ENCODE data around the gene GRIP2.
A peak's percentile ranks its signal among the peaks of the same experiment; 100 is the strongest.

Gene GRIP2

GRCh38 chr3:14550181-14550580, 10.0 kb upstream of the GRIP2 start:
- no peak for ATAC-seq

GRCh38 chr3:14549256-14549919, 9.2 kb upstream of the GRIP2 start:
- TF ChIP-seq ZFP30 (CRISPR knock-in tag; IDR thresholded peaks at IDR 0.05), result no peak
- TF ChIP-seq ZNF8 (CRISPR knock-in tag; IDR thresholded peaks at IDR 0.05), result no peak
- no peak for TF ChIP-seq GLIS3 (CRISPR knock-in tag; IDR thresholded peaks at IDR 0.05)
- no peak for TF ChIP-seq TOX (CRISPR knock-in tag; IDR thresholded peaks at IDR 0.05; ENCODE audit: borderline replicate concordance)
- TF ChIP-seq, protein P1, sequence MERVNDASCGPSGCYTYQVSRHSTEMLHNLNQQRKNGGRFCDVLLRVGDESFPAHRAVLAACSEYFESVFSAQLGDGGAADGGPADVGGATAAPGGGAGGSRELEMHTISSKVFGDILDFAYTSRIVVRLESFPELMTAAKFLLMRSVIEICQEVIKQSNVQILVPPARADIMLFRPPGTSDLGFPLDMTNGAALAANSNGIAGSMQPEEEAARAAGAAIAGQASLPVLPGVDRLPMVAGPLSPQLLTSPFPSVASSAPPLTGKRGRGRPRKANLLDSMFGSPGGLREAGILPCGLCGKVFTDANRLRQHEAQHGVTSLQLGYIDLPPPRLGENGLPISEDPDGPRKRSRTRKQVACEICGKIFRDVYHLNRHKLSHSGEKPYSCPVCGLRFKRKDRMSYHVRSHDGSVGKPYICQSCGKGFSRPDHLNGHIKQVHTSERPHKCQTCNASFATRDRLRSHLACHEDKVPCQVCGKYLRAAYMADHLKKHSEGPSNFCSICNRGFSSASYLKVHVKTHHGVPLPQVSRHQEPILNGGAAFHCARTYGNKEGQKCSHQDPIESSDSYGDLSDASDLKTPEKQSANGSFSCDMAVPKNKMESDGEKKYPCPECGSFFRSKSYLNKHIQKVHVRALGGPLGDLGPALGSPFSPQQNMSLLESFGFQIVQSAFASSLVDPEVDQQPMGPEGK (CRISPR knock-in tag; IDR thresholded peaks at IDR 0.05; ENCODE audit: borderline replicate concordance), result no peak
- TF ChIP-seq RARB (CRISPR knock-in tag; IDR thresholded peaks at IDR 0.05), result no peak
- TF ChIP-seq ZC3H10 (CRISPR knock-in tag; IDR thresholded peaks at IDR 0.05), result no peak
- no peak for TF ChIP-seq ISL1 (CRISPR knock-in tag; IDR thresholded peaks at IDR 0.05)
- TF ChIP-seq ZNF70 (CRISPR knock-in tag; IDR thresholded peaks at IDR 0.05), result no peak
- TF ChIP-seq BACH2 (CRISPR knock-in tag; IDR thresholded peaks at IDR 0.05; ENCODE audit: borderline replicate concordance), result no peak
- TF ChIP-seq, protein P2, sequence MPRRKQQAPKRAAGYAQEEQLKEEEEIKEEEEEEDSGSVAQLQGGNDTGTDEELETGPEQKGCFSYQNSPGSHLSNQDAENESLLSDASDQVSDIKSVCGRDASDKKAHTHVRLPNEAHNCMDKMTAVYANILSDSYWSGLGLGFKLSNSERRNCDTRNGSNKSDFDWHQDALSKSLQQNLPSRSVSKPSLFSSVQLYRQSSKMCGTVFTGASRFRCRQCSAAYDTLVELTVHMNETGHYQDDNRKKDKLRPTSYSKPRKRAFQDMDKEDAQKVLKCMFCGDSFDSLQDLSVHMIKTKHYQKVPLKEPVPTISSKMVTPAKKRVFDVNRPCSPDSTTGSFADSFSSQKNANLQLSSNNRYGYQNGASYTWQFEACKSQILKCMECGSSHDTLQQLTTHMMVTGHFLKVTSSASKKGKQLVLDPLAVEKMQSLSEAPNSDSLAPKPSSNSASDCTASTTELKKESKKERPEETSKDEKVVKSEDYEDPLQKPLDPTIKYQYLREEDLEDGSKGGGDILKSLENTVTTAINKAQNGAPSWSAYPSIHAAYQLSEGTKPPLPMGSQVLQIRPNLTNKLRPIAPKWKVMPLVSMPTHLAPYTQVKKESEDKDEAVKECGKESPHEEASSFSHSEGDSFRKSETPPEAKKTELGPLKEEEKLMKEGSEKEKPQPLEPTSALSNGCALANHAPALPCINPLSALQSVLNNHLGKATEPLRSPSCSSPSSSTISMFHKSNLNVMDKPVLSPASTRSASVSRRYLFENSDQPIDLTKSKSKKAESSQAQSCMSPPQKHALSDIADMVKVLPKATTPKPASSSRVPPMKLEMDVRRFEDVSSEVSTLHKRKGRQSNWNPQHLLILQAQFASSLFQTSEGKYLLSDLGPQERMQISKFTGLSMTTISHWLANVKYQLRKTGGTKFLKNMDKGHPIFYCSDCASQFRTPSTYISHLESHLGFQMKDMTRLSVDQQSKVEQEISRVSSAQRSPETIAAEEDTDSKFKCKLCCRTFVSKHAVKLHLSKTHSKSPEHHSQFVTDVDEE (CRISPR knock-in tag; IDR thresholded peaks at IDR 0.05), result no peak
- TF ChIP-seq, protein P3, sequence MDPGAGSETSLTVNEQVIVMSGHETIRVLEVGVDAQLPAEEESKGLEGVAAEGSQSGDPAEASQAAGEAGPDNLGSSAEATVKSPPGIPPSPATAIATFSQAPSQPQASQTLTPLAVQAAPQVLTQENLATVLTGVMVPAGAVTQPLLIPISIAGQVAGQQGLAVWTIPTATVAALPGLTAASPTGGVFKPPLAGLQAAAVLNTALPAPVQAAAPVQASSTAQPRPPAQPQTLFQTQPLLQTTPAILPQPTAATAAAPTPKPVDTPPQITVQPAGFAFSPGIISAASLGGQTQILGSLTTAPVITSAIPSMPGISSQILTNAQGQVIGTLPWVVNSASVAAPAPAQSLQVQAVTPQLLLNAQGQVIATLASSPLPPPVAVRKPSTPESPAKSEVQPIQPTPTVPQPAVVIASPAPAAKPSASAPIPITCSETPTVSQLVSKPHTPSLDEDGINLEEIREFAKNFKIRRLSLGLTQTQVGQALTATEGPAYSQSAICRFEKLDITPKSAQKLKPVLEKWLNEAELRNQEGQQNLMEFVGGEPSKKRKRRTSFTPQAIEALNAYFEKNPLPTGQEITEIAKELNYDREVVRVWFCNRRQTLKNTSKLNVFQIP (CRISPR knock-in tag; IDR thresholded peaks at IDR 0.05; ENCODE audit: borderline replicate concordance, low read depth), result no peak
- TF ChIP-seq ESRRG (CRISPR knock-in tag; IDR thresholded peaks at IDR 0.05), result no peak
- TF ChIP-seq, protein P4, sequence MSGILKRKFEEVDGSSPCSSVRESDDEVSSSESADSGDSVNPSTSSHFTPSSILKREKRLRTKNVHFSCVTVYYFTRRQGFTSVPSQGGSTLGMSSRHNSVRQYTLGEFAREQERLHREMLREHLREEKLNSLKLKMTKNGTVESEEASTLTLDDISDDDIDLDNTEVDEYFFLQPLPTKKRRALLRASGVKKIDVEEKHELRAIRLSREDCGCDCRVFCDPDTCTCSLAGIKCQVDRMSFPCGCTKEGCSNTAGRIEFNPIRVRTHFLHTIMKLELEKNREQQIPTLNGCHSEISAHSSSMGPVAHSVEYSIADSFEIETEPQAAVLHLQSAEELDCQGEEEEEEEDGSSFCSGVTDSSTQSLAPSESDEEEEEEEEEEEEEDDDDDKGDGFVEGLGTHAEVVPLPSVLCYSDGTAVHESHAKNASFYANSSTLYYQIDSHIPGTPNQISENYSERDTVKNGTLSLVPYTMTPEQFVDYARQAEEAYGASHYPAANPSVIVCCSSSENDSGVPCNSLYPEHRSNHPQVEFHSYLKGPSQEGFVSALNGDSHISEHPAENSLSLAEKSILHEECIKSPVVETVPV (CRISPR knock-in tag; IDR thresholded peaks at IDR 0.05), result no peak
- TF ChIP-seq PPARA (CRISPR knock-in tag; IDR thresholded peaks at IDR 0.05; ENCODE audit: borderline replicate concordance), result no peak
- peak; percentile 50 for ATAC-seq

More at GRCh38 chr3:14550181-14550580, 10.0 kb upstream of the GRIP2 start:
- no peak for TF ChIP-seq ZNF565 (CRISPR knock-in tag; conservative IDR thresholded peaks at IDR 0.05; ENCODE audit: low read depth)
- TF ChIP-seq CSDC2 (CRISPR knock-in tag; IDR thresholded peaks at IDR 0.05), result no peak
- no peak for TF ChIP-seq ZC3H10 (CRISPR knock-in tag; IDR thresholded peaks at IDR 0.05)
- TF ChIP-seq CREB5 (CRISPR knock-in tag; IDR thresholded peaks at IDR 0.05; ENCODE audit: low read depth), result no peak
- TF ChIP-seq ZFP30 (CRISPR knock-in tag; IDR thresholded peaks at IDR 0.05), result no peak

- peak; percentile 95 for ATAC-seq
- no peak for TF ChIP-seq SNAI2 (CRISPR knock-in tag; IDR thresholded peaks at IDR 0.05)
- TF ChIP-seq CREB5 (CRISPR knock-in tag; IDR thresholded peaks at IDR 0.05; ENCODE audit: low read depth), result no peak
- TF ChIP-seq RARB (CRISPR knock-in tag; IDR thresholded peaks at IDR 0.05), result no peak
- no peak for TF ChIP-seq ZNF70 (CRISPR knock-in tag; IDR thresholded peaks at IDR 0.05)
- TF ChIP-seq, protein P3 (CRISPR knock-in tag; IDR thresholded peaks at IDR 0.05; ENCODE audit: borderline replicate concordance, low read depth), result no peak
- TF ChIP-seq, protein P4 (CRISPR knock-in tag; IDR thresholded peaks at IDR 0.05), result no peak
- TF ChIP-seq ZNF565 (CRISPR knock-in tag; conservative IDR thresholded peaks at IDR 0.05; ENCODE audit: low read depth), result no peak
- no peak for TF ChIP-seq ZC3H10 (CRISPR knock-in tag; IDR thresholded peaks at IDR 0.05)
- TF ChIP-seq PPARA (CRISPR knock-in tag; IDR thresholded peaks at IDR 0.05; ENCODE audit: borderline replicate concordance), result no peak
- no peak for TF ChIP-seq ZNF8 (CRISPR knock-in tag; IDR thresholded peaks at IDR 0.05)
- no peak for TF ChIP-seq TOX (CRISPR knock-in tag; IDR thresholded peaks at IDR 0.05; ENCODE audit: borderline replicate concordance)
- no peak for TF ChIP-seq OSR1 (CRISPR knock-in tag; IDR thresholded peaks at IDR 0.05)
- no peak for TF ChIP-seq GLIS3 (CRISPR knock-in tag; IDR thresholded peaks at IDR 0.05)
- TF ChIP-seq ISL1 (CRISPR knock-in tag; IDR thresholded peaks at IDR 0.05), result no peak
- no peak for TF ChIP-seq BACH2 (CRISPR knock-in tag; IDR thresholded peaks at IDR 0.05; ENCODE audit: borderline replicate concordance)
Measured at GRCh38 chr3:14548321-14548729, 8.2 kb upstream of the GRIP2 start.
